ENCODE results near the gene REEP1. TPM values are rescaled to one million over a fixed set of nuclear protein-coding genes. Genes with fewer than 3 reads are reported as not detected.

The REEP1 gene
- total and polyA plus RNA-seq, 2 of the 8 experiments (the other 6 are each of a cell fraction or from before 2014, with no cell fraction given), result 0.74 to 1.5 TPM

DNA sequence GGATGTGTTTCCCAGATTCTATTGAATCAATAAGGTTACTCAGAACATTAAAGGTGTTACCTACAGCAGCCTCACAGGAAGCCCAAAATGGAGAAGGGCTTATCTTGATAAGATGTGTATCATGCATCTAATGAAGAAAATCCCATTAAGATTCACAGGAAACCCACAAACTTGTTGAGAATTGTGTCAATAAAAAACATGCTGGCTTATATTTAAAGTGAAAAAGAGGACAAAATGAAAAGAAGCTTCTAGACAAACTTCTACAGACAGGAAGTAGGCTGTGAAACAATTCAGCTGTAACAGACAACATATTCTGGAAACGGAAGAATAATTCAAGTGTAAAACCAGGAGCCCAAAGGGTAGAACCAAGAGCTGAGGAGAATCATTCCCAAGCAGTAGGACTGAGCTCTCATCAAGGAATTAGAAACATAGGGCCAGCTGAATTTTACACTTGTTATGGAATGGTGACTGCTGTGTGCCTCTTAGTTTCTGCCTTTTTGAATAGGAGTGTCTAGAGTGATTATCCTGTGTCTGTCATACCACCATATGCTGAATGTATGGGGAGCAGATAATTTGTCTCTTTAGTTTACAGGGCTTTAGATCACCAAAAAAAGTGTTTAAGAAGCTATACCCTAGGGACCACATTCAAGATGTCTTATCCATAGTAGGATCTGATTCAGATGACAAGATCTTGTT, 151.8 kb downstream of the REEP1 start (continued):
- TF ChIP-seq, protein P1, sequence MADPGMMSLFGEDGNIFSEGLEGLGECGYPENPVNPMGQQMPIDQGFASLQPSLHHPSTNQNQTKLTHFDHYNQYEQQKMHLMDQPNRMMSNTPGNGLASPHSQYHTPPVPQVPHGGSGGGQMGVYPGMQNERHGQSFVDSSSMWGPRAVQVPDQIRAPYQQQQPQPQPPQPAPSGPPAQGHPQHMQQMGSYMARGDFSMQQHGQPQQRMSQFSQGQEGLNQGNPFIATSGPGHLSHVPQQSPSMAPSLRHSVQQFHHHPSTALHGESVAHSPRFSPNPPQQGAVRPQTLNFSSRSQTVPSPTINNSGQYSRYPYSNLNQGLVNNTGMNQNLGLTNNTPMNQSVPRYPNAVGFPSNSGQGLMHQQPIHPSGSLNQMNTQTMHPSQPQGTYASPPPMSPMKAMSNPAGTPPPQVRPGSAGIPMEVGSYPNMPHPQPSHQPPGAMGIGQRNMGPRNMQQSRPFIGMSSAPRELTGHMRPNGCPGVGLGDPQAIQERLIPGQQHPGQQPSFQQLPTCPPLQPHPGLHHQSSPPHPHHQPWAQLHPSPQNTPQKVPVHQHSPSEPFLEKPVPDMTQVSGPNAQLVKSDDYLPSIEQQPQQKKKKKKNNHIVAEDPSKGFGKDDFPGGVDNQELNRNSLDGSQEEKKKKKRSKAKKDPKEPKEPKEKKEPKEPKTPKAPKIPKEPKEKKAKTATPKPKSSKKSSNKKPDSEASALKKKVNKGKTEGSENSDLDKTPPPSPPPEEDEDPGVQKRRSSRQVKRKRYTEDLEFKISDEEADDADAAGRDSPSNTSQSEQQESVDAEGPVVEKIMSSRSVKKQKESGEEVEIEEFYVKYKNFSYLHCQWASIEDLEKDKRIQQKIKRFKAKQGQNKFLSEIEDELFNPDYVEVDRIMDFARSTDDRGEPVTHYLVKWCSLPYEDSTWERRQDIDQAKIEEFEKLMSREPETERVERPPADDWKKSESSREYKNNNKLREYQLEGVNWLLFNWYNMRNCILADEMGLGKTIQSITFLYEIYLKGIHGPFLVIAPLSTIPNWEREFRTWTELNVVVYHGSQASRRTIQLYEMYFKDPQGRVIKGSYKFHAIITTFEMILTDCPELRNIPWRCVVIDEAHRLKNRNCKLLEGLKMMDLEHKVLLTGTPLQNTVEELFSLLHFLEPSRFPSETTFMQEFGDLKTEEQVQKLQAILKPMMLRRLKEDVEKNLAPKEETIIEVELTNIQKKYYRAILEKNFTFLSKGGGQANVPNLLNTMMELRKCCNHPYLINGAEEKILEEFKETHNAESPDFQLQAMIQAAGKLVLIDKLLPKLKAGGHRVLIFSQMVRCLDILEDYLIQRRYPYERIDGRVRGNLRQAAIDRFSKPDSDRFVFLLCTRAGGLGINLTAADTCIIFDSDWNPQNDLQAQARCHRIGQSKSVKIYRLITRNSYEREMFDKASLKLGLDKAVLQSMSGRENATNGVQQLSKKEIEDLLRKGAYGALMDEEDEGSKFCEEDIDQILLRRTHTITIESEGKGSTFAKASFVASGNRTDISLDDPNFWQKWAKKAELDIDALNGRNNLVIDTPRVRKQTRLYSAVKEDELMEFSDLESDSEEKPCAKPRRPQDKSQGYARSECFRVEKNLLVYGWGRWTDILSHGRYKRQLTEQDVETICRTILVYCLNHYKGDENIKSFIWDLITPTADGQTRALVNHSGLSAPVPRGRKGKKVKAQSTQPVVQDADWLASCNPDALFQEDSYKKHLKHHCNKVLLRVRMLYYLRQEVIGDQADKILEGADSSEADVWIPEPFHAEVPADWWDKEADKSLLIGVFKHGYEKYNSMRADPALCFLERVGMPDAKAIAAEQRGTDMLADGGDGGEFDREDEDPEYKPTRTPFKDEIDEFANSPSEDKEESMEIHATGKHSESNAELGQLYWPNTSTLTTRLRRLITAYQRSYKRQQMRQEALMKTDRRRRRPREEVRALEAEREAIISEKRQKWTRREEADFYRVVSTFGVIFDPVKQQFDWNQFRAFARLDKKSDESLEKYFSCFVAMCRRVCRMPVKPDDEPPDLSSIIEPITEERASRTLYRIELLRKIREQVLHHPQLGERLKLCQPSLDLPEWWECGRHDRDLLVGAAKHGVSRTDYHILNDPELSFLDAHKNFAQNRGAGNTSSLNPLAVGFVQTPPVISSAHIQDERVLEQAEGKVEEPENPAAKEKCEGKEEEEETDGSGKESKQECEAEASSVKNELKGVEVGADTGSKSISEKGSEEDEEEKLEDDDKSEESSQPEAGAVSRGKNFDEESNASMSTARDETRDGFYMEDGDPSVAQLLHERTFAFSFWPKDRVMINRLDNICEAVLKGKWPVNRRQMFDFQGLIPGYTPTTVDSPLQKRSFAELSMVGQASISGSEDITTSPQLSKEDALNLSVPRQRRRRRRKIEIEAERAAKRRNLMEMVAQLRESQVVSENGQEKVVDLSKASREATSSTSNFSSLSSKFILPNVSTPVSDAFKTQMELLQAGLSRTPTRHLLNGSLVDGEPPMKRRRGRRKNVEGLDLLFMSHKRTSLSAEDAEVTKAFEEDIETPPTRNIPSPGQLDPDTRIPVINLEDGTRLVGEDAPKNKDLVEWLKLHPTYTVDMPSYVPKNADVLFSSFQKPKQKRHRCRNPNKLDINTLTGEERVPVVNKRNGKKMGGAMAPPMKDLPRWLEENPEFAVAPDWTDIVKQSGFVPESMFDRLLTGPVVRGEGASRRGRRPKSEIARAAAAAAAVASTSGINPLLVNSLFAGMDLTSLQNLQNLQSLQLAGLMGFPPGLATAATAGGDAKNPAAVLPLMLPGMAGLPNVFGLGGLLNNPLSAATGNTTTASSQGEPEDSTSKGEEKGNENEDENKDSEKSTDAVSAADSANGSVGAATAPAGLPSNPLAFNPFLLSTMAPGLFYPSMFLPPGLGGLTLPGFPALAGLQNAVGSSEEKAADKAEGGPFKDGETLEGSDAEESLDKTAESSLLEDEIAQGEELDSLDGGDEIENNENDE (IDR thresholded peaks at IDR 0.05; ENCODE audit: insufficient replicate concordance, low read length), result no peak
- no peak for TF ChIP-seq FOSL1 (IDR thresholded peaks at IDR 0.05; ENCODE audit: insufficient read depth, low read depth, low read length)
- TF ChIP-seq SP1 (IDR thresholded peaks at IDR 0.05; ENCODE audit: low read depth, low read length), result no peak
- TF ChIP-seq SAP30 (IDR thresholded peaks at IDR 0.05; ENCODE audit: insufficient read depth, insufficient replicate concordance, low read length), result no peak
- no peak for TF ChIP-seq KDM5A (IDR thresholded peaks at IDR 0.05; ENCODE audit: low read length)
- no peak for TF ChIP-seq ASH2L (IDR thresholded peaks at IDR 0.05; ENCODE audit: low read length)
- no peak for TF ChIP-seq CBX8 (IDR thresholded peaks at IDR 0.05; ENCODE audit: borderline replicate concordance, low read depth, low read length)
- no peak for TF ChIP-seq TAF7 (optimal IDR thresholded peaks at IDR 0.05; ENCODE audit: borderline replicate concordance, low read depth, low read length)
- TF ChIP-seq RNF2 (IDR thresholded peaks at IDR 0.05; ENCODE audit: borderline replicate concordance, low read depth, low read length, missing control alignments, poor library complexity, severe bottlenecking), result no peak
- TF ChIP-seq POU5F1 (IDR thresholded peaks at IDR 0.05; ENCODE audit: low read depth, low read length), result no peak

Measured in H1 (cell line).